Activated CD4-positive, CD25-positive, alpha-beta regulatory T cell treated with anti-CD3 and anti-CD28 coated beads, Interleukin-2, amount 50 U/mL, for 16 hours (primary cell): ENCODE data around the gene TCP11.

ENCODE experiments used
- DNase-seq: peaks from one replicate; pipeline ENCODE4 v3.0.0-alpha.2; 2020; ENCODE audit warnings: low read depth, low spot score

TCP11 gene

GRCh38 chr6:35141007-35141655 lies at the start of gene TCP11:
TCP11 (minus strand) TSS chr6:35141339; CDS start chr6:35140870, 469 bp downstream.
- DNase-seq, result no peak

- DNase-seq, result no peak
Measured at GRCh38 chr6:35190306-35190705, 49.2 kb upstream of the TCP11 start.

- DNase-seq, result no peak
Measured at GRCh38 chr6:35188886-35189285, 47.7 kb upstream of the TCP11 start.

GRCh38 chr6:35186571-35186970 lies 45.4 kb upstream of the TCP11 start:
- DNase-seq, result no peak

GRCh38 chr6:35185971-35186370 lies 44.8 kb upstream of the TCP11 start:
- DNase-seq, result no peak

- DNase-seq, result no peak
Measured at GRCh38 chr6:35185302-35185681, 44.2 kb upstream of the TCP11 start.

- no peak for DNase-seq
Measured at GRCh38 chr6:35184580-35185301, 43.6 kb upstream of the TCP11 start.

- no peak for DNase-seq
Measured at GRCh38 chr6:35183935-35184334, 42.8 kb upstream of the TCP11 start.

GRCh38 chr6:35183281-35183680 lies 42.1 kb upstream of the TCP11 start:
- no peak for DNase-seq

GRCh38 chr6:35181933-35182612 lies 40.9 kb upstream of the TCP11 start:
- DNase-seq, result no peak

GRCh38 chr6:35181308-35181932 lies 40.3 kb upstream of the TCP11 start:
- no peak for DNase-seq

- DNase-seq, result no peak
Measured at GRCh38 chr6:35179901-35180535, 38.9 kb upstream of the TCP11 start.

- no peak for DNase-seq
Measured at GRCh38 chr6:35178932-35179832, 38.0 kb upstream of the TCP11 start.

GRCh38 chr6:35178012-35178411 lies 36.9 kb upstream of the TCP11 start:
- DNase-seq, result no peak

GRCh38 chr6:35177596-35177995 lies 36.5 kb upstream of the TCP11 start:
- DNase-seq, result no peak

GRCh38 chr6:35177157-35177556 lies 36.0 kb upstream of the TCP11 start:
- no peak for DNase-seq

GRCh38 chr6:35176301-35177024 lies 35.3 kb upstream of the TCP11 start:
- no peak for DNase-seq

GRCh38 chr6:35174501-35174900 lies 33.4 kb upstream of the TCP11 start:
- DNase-seq, result no peak

- DNase-seq, result no peak
Measured at GRCh38 chr6:35174088-35174434, 32.9 kb upstream of the TCP11 start.

- no peak for DNase-seq
Measured at GRCh38 chr6:35173427-35174087, 32.4 kb upstream of the TCP11 start.
